ENCODE results near the gene TTI1. TPM values are rescaled to one million over a fixed set of nuclear protein-coding genes. Genes with fewer than 3 reads are reported as not detected.

The TTI1 gene
- total and polyA plus RNA-seq, 2 experiments from 2014 or later = 15.1 TPM

DNA sequence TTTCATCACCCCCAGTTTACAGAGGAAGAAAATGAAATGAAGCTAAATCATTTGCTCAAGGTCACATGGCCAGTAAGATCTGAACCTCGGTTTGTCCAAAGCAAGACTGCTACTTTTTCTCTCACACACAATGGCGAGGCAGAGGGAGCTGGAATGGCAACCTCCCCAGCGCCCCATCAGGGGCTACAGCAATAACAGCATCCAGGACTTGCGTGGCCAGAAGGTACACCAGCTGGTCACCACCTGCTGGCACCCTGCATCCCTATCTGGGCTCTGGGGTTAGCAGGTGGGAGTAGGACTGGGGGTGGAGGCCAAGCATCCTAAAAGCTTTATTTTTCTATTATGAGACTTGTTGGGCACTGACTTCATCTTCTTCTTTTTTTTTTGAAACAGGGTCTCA is 41.3 kb downstream of the TTI1 start:
- no peak overlapping the region for H3K4me3 ChIP-seq
- no peaks in the 10 kb centered on the region for H3K27me3 ChIP-seq
- WGBS (ENCODE audit: low lambda C conversion rate, missing lambda C conversion rate) = 100% methylated on average over 4 of the region's 4 CpGs
- H3K27ac ChIP-seq = peak overlapping the region; percentile 87
- no peak overlapping the region for H3K4me2 ChIP-seq
- no peaks in the 10 kb centered on the region for H3K79me2 ChIP-seq
- H3K9me3 ChIP-seq (ENCODE audit: low read depth) = no peaks in the 10 kb centered on the region
- no peaks in the 10 kb centered on the region for H3K9me2 ChIP-seq (replicated peaks; ENCODE audit: insufficient read depth)
- no peak for DNase-seq (ENCODE audit: low spot score)
- no peaks in the 10 kb centered on the region for H4K20me1 ChIP-seq (ENCODE audit: insufficient read depth, poor library complexity, severe bottlenecking)
- TF ChIP-seq, protein P1, sequence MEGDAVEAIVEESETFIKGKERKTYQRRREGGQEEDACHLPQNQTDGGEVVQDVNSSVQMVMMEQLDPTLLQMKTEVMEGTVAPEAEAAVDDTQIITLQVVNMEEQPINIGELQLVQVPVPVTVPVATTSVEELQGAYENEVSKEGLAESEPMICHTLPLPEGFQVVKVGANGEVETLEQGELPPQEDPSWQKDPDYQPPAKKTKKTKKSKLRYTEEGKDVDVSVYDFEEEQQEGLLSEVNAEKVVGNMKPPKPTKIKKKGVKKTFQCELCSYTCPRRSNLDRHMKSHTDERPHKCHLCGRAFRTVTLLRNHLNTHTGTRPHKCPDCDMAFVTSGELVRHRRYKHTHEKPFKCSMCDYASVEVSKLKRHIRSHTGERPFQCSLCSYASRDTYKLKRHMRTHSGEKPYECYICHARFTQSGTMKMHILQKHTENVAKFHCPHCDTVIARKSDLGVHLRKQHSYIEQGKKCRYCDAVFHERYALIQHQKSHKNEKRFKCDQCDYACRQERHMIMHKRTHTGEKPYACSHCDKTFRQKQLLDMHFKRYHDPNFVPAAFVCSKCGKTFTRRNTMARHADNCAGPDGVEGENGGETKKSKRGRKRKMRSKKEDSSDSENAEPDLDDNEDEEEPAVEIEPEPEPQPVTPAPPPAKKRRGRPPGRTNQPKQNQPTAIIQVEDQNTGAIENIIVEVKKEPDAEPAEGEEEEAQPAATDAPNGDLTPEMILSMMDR (IDR thresholded peaks at IDR 0.05; ENCODE audit: poor library complexity) = no peak
- TF ChIP-seq EZH2 (IDR thresholded peaks at IDR 0.05; ENCODE audit: borderline replicate concordance) (no peak), EZH2phosphoT487 (IDR thresholded peaks at IDR 0.05; ENCODE audit: low read depth, severe bottlenecking, unreplicated experiment) (no peak)
- no peaks in the 10 kb centered on the region for H3K36me3 ChIP-seq (replicated peaks; ENCODE audit: insufficient read depth, low read depth)
- no peak overlapping the region for H2AFZ ChIP-seq
- H3K4me1 ChIP-seq (ENCODE audit: insufficient read depth) = peaks cover 70% of the 10 kb centered on the region

DNA sequence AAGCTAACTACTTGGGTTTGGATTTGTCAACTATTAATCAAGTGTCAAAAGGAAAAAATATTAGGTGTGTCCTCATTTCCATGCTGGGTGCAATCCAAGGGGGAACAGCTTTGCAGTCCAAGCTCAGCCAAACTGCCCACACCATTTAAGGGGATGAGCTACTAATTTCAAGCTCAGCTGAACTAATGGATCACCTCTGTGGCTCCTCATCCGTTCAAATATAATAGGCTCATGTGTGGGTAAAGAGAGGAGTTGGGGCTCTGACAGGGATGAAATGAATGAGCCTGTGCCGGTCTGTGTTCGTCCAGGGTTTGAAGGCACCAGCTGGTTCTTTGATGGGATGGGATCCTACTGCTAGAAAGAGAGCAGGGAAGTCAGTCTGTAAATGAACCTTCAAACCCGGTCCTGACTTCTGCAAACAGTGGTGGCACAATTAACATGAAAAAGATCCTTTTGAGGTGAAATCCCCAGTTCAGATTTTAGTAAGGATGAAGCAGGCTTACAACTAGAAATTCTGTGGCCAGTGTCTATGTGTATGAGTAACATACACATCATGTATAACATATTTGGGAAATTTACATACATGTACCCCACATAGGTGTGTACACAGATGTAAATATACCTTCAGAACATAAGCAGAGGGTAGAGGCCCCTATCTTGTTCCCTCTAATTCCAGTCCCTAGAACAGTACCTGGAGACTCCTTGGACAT is 41.9 kb downstream of the TTI1 start:
- WGBS (ENCODE audit: low lambda C conversion rate, missing lambda C conversion rate) = 68% methylated on average over 4 of the region's 4 CpGs
- no peak for DNase-seq (ENCODE audit: low spot score)
- no peak for TF ChIP-seq EZH2phosphoT487 (IDR thresholded peaks at IDR 0.05; ENCODE audit: low read depth, severe bottlenecking, unreplicated experiment)
- TF ChIP-seq, protein P1 (IDR thresholded peaks at IDR 0.05; ENCODE audit: poor library complexity) = no peak
- Histone ChIP-seq H3K9me2 (replicated peaks; ENCODE audit: insufficient read depth) (no peaks in the 10 kb centered on the region), H2AFZ (no peak overlapping the region), H3K4me3 (no peak overlapping the region), H3K27me3 (no peaks in the 10 kb centered on the region), H4K20me1 (ENCODE audit: insufficient read depth, poor library complexity, severe bottlenecking) (no peaks in the 10 kb centered on the region), H3K36me3 (replicated peaks; ENCODE audit: insufficient read depth, low read depth) (no peaks in the 10 kb centered on the region), H3K27ac (peak overlapping the region; percentile 87), H3K9me3 (ENCODE audit: low read depth) (no peaks in the 10 kb centered on the region), H3K79me2 (no peaks in the 10 kb centered on the region), H3K4me1 (ENCODE audit: insufficient read depth) (peaks cover 76% of the 10 kb centered on the region), H3K4me2 (no peak overlapping the region)

GRCh38 chr20:37990571-37991151 is 42.6 kb downstream of the TTI1 start:
- TF ChIP-seq EZH2phosphoT487 (IDR thresholded peaks at IDR 0.05; ENCODE audit: low read depth, severe bottlenecking, unreplicated experiment) (no peak), EZH2 (IDR thresholded peaks at IDR 0.05; ENCODE audit: borderline replicate concordance) (no peak)
- TF ChIP-seq, protein P1 (IDR thresholded peaks at IDR 0.05; ENCODE audit: poor library complexity) = no peak
- peaks cover 82% of the 10 kb centered on the region for H3K4me1 ChIP-seq (ENCODE audit: insufficient read depth)
- no peaks in the 10 kb centered on the region for H4K20me1 ChIP-seq (ENCODE audit: insufficient read depth, poor library complexity, severe bottlenecking)
- H3K27ac ChIP-seq = peak overlapping the region; percentile 87
- H3K27me3 ChIP-seq = no peaks in the 10 kb centered on the region
- 59% methylated on average over 10 of the region's 10 CpGs for WGBS (ENCODE audit: low lambda C conversion rate, missing lambda C conversion rate)
- H2AFZ ChIP-seq = no peak overlapping the region
- H3K4me2 ChIP-seq = no peak overlapping the region
- H3K9me3 ChIP-seq (ENCODE audit: low read depth) = no peaks in the 10 kb centered on the region
- peak; percentile 27 for DNase-seq (ENCODE audit: low spot score)
- no peaks in the 10 kb centered on the region for H3K36me3 ChIP-seq (replicated peaks; ENCODE audit: insufficient read depth, low read depth)
- no peaks in the 10 kb centered on the region for H3K79me2 ChIP-seq
- H3K4me3 ChIP-seq = no peak overlapping the region
- no peaks in the 10 kb centered on the region for H3K9me2 ChIP-seq (replicated peaks; ENCODE audit: insufficient read depth)

Data from hepatocyte (in vitro differentiated cells).